ENCODE measurements around the gene PKP4. TPM values are rescaled to one million over a fixed set of nuclear protein-coding genes. Genes with fewer than 3 reads are reported as not detected.

PKP4 gene
- total and polyA plus RNA-seq, 2 donors from 2014 or later = 120 to 243 TPM

GRCh38 chr2:158583923-158584322, 127.2 kb downstream of the PKP4 start:
- no peak for TF ChIP-seq CTCF (IDR thresholded peaks at IDR 0.05; ENCODE audit: borderline replicate concordance, extremely low read depth, insufficient read depth)
- Histone ChIP-seq H3K27me3 (ENCODE audit: control insufficient read depth, insufficient read depth, low read length) (no peaks in the 10 kb centered on the region), H3K36me3 (ENCODE audit: control insufficient read depth in 2 of 3, insufficient read depth in 3 of 3, low read length in 3 of 3) (peaks cover 0 to 3% (median 0%) of the 10 kb centered on the region in 3 donors), H3K9me3 (ENCODE audit: control insufficient read depth in 2 of 3, insufficient read depth in 1 of 3, low read length in 3 of 3) (no peaks in the 10 kb centered on the region), H3K27ac (ENCODE audit: low read depth in 2 of 2, low read length in 2 of 2) (no peak overlapping the region), H3K9ac (ENCODE audit: low read length in 3 of 3) (no peak overlapping the region), H3K4me1 (ENCODE audit: control insufficient read depth in 2 of 3, insufficient read depth in 2 of 3, low read depth in 1 of 3, low read length in 3 of 3) (no peaks in the 10 kb centered on the region), H3K4me3 (ENCODE audit: low read length in 3 of 3) (no peak overlapping the region)
- intact Hi-C loops (cut with DNase I) = no loop called here
- no peak for FAIRE-seq
- peak in 1 of 5 donors; percentile 43 for DNase-seq

- Histone ChIP-seq H3K36me3 (ENCODE audit: control insufficient read depth in 2 of 3, insufficient read depth in 3 of 3, low read length in 3 of 3) (peaks cover 0 to 3% (median 0%) of the 10 kb centered on the region in 3 donors), H3K4me1 (ENCODE audit: control insufficient read depth in 2 of 3, insufficient read depth in 2 of 3, low read depth in 1 of 3, low read length in 3 of 3) (no peaks in the 10 kb centered on the region), H3K9ac (ENCODE audit: low read length in 3 of 3) (no peak overlapping the region), H3K4me3 (ENCODE audit: low read length in 3 of 3) (no peak overlapping the region), H3K27me3 (ENCODE audit: control insufficient read depth, insufficient read depth, low read length) (no peaks in the 10 kb centered on the region), H3K27ac (ENCODE audit: low read depth in 2 of 2, low read length in 2 of 2) (no peak overlapping the region), H3K9me3 (ENCODE audit: control insufficient read depth in 2 of 3, insufficient read depth in 1 of 3, low read length in 3 of 3) (no peaks in the 10 kb centered on the region)
- TF ChIP-seq CTCF (IDR thresholded peaks at IDR 0.05; ENCODE audit: borderline replicate concordance, extremely low read depth, insufficient read depth) = no peak
- DNase-seq (no peak), FAIRE-seq (no peak)
- intact Hi-C loops (cut with DNase I) = no loop called here
These were observed 129.7 kb downstream of the PKP4 start for GRCh38 chr2:158586491-158586890.

GRCh38 chr2:158589303-158589702, 132.6 kb downstream of the PKP4 start:
- FAIRE-seq (no peak), DNase-seq (no peak)
- H3K4me1 ChIP-seq (ENCODE audit: control insufficient read depth in 2 of 3, insufficient read depth in 2 of 3, low read depth in 1 of 3, low read length in 3 of 3) = no peaks in the 10 kb centered on the region
- H3K27me3 ChIP-seq (ENCODE audit: control insufficient read depth, insufficient read depth, low read length) = no peaks in the 10 kb centered on the region
- peaks cover 0 to 1% (median 0%) of the 10 kb centered on the region in 3 donors for H3K36me3 ChIP-seq (ENCODE audit: control insufficient read depth in 2 of 3, insufficient read depth in 3 of 3, low read length in 3 of 3)
- H3K4me3 ChIP-seq (ENCODE audit: low read length in 3 of 3) = no peak overlapping the region
- H3K27ac ChIP-seq (ENCODE audit: low read depth in 2 of 2, low read length in 2 of 2) = no peak overlapping the region
- intact Hi-C loops (cut with DNase I) = no loop called here
- H3K9me3 ChIP-seq (ENCODE audit: control insufficient read depth in 2 of 3, insufficient read depth in 1 of 3, low read length in 3 of 3) = no peaks in the 10 kb centered on the region
- no peak overlapping the region for H3K9ac ChIP-seq (ENCODE audit: low read length in 3 of 3)
- no peak for TF ChIP-seq CTCF (IDR thresholded peaks at IDR 0.05; ENCODE audit: borderline replicate concordance, extremely low read depth, insufficient read depth)

GRCh38 chr2:158598862-158599517, 142.2 kb downstream of the PKP4 start:
- intact Hi-C loops (cut with DNase I) = no loop called here
- FAIRE-seq = no peak
- TF ChIP-seq CTCF (IDR thresholded peaks at IDR 0.05; ENCODE audit: borderline replicate concordance, extremely low read depth, insufficient read depth) = no peak
- Histone ChIP-seq H3K9me3 (ENCODE audit: control insufficient read depth in 2 of 3, insufficient read depth in 1 of 3, low read length in 3 of 3) (no peaks in the 10 kb centered on the region), H3K27ac (ENCODE audit: low read depth in 2 of 2, low read length in 2 of 2) (no peak overlapping the region), H3K36me3 (ENCODE audit: control insufficient read depth in 2 of 3, insufficient read depth in 3 of 3, low read length in 3 of 3) (no peaks in the 10 kb centered on the region), H3K9ac (ENCODE audit: low read length in 3 of 3) (no peak overlapping the region), H3K27me3 (ENCODE audit: control insufficient read depth, insufficient read depth, low read length) (no peaks in the 10 kb centered on the region), H3K4me3 (ENCODE audit: low read length in 3 of 3) (no peak overlapping the region), H3K4me1 (ENCODE audit: control insufficient read depth in 2 of 3, insufficient read depth in 2 of 3, low read depth in 1 of 3, low read length in 3 of 3) (no peaks in the 10 kb centered on the region)
- no peak for DNase-seq
